Activated CD8-positive, alpha-beta memory T cell treated with anti-CD3 and anti-CD28 coated beads, Interleukin-2, amount 50 U/mL, for 24 hours (primary cell): ENCODE measurements around the gene FGGY.

Source experiments
- DNase-seq: peaks from one replicate; pipeline ENCODE4 v3.0.0-alpha.2; 2020; ENCODE audit errors: extremely low read depth

Gene FGGY

DNA sequence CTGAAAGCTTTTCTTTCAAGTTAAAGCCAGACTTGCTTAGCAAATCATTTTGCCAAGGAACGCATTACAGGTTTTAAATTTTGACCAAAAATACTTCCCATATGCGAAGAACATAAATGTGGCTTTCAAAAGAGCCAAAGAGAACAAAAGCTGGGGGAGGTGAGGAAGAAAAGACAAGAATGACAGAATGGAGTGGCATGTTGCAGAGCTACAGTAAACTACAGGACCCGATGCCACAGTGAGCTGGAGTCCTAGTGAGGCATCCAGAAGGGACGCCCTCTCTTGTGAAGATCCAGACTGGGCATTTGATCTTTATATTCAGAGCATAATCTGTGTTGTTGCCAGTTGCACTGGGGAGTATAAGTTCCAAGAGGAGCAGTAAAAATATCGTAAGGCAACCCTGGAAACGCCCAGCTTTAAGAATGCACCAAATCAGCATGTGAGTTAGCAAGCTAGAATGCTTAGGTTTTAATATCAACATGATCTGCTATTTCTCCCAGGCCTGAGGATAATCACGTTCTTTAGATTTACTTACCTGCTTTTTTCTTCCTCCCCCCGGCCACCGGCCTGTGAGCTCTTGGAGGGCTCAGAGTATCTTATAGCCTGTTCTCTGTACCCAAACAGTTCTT, 469.4 kb downstream of the FGGY start:
- no peak for DNase-seq

DNA sequence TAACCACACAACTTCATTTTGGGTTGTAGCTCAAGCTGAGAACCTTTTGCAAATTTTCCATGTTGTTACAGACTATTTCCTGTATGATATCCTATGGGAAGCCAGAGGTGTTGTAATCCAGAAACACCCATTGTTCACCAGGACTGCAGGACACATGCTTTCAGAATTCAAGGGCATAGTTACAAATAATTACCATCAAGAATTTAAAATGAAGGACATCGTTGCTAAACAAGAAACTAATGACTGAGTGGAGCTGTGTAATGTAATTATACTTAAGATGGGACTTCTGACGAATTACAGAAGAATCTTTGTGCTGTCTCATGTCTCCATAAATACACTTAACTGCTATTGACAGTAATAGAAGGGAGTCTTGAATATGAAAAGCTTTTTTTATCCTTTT, 470.2 kb downstream of the FGGY start:
- no peak for DNase-seq

DNA sequence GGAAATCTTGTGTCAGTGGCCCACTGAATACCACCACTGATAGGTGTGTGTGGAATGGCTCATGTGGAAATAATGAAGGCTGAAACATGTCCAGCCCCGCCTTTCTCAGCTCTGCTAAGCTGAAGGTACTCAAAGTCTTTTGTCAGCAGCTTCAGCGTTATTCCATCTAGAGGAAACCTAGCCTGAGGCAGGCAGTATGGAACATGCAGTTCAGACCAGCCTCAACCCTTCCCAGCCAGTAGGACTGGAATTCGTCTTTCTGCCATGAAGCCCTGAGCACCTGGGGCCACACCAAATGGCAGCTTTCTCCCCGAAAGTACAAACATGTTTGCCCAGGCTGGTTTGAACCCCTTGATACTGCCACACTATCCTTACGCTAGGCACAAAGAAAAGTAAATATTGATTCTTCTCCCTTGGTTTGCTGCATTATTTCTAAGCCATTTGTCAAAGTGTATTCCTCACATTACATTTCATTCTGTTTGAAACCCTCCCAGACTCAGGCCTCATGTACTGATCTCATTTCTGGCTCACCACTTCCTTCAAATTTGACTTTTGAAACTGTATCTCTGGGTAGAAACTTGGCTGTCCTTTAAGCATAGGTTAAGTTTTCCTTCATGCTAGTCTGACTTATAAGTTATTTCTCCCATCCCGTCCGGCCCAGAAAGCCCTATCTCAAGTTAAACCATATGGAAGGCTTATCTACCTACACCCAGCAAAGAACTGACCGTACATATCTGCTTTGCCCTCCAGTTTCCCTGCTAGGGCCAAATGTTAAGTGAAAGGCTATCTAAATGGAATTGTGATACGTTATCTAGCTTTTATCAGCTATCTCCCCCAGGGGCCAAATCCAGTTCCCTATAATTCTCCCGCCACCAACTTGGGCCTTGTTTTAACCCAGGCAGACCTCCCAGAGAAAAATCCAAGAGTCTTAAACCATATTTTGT, 472.2 kb downstream of the FGGY start:
- no peak for DNase-seq

DNA sequence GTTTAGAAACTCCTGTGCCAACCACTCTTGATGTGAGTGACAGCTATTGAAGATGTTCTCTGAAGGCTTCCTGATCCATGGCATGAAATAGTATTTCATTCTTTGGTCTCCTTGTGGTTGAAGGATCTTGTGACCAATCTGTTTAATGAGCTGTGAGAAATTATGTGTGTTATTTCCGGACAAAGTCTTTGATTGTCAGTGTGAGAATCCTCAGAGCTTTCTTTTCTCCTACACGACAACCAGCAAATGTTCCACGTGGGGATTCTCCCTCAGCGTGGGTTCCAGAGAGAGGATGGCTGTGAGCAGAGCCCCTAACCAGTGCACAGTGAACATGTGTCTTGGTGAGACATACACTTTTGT, 472.8 kb downstream of the FGGY start:
- no peak for DNase-seq

DNA sequence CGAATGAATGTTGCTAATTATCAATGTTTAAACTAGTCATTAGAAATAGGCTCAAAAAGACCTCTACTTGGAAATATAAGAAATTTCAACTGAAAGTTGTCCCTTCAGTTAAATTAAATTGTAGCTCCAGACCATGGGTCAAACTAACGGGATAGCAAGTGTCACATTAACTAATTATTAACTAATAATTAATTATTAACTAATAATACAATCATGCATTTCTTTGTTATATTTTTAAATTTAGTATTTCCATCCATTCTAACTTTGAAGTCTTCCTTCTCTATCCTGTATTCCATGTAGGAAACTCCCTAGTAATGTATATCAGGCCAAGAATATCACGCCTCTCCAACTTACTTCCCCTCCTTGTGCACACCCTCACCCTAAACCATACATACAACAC, 474.5 kb downstream of the FGGY start:
- DNase-seq = no peak

DNA sequence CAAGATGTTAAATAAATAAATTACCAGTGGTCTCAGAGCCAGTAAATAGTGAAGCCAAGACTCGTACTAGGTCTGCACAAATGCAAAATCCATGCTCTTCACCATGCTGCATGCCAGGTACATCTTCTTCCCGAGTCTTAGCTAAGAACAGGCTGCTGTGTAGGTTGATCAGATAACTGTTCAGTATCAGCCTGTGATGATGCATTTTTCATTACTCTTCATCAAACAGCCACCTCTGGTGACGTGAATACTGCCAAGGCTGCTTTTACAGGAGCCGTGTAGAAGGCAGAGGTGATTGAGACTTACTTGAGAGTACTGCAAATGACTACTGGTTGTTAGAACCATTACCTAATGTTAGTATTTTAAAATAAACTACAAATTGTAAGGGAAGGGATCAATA, 478.6 kb downstream of the FGGY start:
- no peak for DNase-seq

DNA sequence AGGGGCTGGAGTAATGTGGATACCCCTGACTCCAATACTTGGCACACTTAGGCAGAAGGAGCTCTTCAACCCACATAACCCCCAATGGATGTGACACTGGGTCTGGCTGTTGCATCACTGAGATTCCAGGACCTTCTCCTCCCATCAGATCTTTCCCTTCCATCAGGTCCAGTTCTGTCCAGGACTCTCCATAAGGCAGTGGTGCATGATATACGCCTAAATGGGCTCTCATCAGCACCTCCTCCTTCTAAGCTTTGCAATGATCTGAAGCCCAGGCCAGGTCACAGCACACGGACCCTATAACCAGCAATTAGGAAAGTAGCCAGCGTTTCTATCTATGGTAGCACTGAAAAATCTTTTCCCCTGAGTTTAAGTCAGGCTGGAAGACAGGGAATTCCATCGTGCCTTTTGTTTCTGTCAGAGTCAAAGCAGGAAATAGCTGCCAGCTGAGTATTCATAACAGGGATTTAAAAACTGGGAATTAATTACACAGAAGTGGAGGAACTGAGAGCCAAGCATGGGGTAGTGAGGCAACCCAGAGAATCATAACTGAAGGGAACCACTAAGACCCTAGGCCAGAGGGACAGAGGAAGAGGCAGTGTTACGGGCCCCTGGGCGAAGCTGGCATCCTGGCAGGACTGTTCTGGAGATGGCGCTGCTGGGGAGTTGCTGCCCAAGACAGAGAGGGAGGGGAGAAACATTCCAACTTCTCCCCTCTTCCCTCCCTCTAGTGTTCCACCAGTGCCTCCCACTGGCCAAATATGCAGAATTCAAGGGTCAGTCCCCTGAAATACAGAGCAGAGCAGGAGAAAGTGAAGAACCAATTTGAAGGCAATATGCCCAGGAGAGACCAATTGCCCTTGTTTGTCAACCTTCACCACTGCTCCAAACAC, 480.3 kb downstream of the FGGY start:
- no peak for DNase-seq

DNA sequence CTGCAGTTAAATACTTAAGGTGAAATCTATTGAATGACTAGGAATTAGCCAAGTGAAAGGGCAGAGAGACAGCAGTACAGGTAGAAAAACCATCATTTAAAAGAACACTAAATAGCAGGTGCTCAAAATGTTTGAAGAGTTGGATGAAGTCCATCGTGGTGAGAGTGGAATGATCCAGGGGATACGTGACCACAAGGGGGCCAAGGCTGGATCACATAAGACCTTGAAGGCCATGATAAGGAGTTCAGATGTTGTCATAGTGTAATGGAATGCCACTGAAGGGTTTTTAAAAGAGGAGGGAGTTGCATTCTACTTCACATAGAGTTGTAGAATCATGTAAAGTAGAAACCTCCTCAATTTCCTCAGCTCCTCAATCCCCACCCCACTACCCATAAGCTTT, 483.1 kb downstream of the FGGY start:
- DNase-seq = no peak

DNA sequence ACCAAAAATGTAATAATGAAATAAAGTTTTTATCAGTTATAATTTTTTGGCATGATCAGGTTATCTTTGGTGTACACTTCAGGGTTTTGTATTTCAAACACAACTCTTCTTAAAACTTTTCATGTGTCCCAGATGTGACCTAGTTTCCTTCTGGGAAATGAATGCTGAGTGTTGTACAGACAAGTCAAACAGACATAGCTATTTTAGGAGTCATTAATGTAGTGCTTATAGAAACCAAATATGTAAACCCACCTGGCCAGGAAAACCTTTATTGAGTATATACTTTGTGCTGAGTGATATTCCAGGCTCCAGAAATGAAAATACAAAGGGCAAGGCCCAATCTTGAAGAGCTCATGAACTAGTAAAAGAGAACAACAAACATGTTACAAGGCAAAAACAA, 491.9 kb downstream of the FGGY start:
- no peak for DNase-seq

DNA sequence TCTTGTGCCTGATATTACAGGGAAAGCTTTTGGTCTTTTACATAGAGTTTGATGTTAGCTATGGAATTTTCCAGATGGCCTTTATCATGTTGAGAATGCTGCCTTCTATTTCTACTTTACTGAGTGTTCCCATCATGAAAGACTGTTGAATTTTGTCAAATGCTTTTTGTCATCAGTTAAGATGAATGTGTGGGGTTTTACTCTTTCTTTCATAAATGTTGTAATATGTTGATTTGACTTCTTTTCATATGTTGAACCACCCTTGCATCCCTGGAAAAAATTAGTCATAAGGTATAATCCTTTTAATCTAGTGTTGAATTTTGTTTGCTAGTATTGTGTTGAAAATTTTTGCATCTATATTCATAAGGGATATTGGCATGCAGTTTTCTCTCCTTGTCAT, 501.7 kb downstream of the FGGY start:
- DNase-seq = no peak

DNA sequence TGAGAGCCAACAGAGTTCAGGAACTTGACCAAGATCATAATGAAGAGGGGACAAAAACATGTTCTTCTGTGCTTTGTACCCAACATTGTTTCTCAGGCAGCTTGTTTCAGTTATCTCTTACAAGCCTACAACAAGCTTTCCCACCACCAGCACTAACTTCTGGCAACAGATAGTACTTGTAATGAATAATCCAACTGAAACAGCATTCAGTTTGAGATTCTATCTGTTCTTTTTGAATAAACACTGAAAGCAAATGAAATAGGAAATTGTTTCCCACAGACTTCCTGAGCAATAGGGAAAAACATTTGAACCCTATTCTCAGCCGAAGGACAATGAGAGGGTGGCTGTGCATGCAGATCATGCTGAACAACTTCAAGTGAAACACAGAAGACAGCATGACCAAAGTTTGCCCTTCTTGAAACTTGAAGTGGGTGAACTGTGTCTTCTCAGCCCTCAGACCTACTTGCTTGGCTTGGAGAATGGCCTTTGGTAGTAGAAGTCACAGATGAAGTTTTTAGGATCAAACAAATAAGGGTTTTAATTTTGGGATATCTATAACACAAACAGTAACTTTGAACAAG, 506.7 kb downstream of the FGGY start:
- DNase-seq = no peak

DNA sequence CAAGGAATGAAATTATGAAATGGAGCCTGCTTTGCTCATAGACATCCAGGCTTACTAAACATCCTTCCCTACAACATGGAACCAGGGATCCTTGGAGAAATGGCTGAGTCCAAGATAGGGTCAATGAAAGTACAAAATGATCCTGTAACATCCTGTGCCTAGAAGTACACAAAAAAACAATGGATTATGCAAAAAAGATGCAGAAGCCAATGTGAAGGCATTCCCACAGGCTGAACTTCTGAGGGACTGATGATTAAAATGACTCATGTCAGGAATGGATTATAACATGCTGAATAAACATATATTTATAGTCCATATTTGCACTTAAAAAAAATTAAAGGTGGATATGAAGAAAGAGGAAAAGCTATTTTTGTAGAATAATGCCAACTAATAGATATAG, 507.4 kb downstream of the FGGY start:
- no peak for DNase-seq

DNA sequence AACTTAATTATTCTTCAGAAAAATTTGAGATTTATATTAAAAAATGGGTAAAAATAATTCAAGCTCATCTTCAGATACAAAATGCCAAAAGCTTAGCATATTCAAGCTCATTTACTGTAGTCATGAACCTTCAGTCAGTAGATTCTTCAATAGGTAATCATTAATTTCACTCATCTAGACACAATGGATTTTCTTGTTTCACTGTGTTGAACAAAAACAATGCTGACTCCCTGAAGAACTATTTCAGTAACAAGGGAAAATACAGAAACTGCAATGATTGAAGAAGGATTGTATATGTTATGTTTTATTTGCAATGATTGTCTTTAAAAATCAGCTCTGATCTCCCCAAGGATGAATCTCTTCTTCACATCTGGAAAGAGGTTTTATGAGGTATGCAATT, 508.7 kb downstream of the FGGY start:
- DNase-seq = no peak
